Testis (tissue), 2 donors: Measurements from ENCODE around the gene FAF1.

Experiments used
- CTCF ChIP-seq, 3 experiments: fragments of 450-650 bp in 2 of 3; fragments of 200-600 bp in 1 of 3; sonication (generic) in 1 of 3; IDR thresholded peaks; one replicate each; pipeline ENCODE4 v1.5.1; 2016 to 2019; ENCODE audit warnings: antibody characterized with exemption in 3 of 3, mild to moderate bottlenecking in 2 of 3, moderate library complexity in 1 of 3
- POLR2A ChIP-seq: fragments of 450-650 bp; IDR thresholded peaks from one replicate; pipeline ENCODE4 v1.6.1; 2017; ENCODE audit warnings: antibody characterized with exemption, mild to moderate bottlenecking, moderate library complexity

- TF ChIP-seq POLR2A (no peak), CTCF (IDR thresholded peaks at IDR 0.05) (no peak)
These were observed 260.3 kb downstream of the FAF1 start for GRCh38 chr1:50699795-50700194.
